K562 (cell line): ENCODE results near the gene UNC5B. TPM values are rescaled to one million over a fixed set of nuclear protein-coding genes. Genes with fewer than 3 reads are reported as not detected.

Experiments used
- BHLHE40 ChIP-seq: IDR thresholded peaks from 2 replicates; pipeline ENCODE4 v1.6.1; 2011; ENCODE audit warnings: low read length, improper control_type of control experiment
- ETV1 ChIP-seq: fragments of 450-650 bp; conservative IDR thresholded peaks from 2 replicates; pipeline ENCODE4 v1.6.1; 2016; ENCODE audit warnings: missing genetic modification characterization, control low read depth, low read depth, missing compliant biosample characterization
- FOS ChIP-seq: IDR thresholded peaks from 3 replicates; pipeline ENCODE4 v1.6.1; 2011; ENCODE audit not compliant: insufficient read length; ENCODE audit errors: extremely low read depth
- GATA2 ChIP-seq: sonication (generic); formaldehyde crosslinking; IDR thresholded peaks from 2 replicates; pipeline ENCODE4 v1.4.0; 2020; ENCODE audit warnings: mild to moderate bottlenecking, missing genetic modification reagents
- KLF16 ChIP-seq: IDR thresholded peaks from 2 replicates; pipeline ENCODE4 v1.6.1; 2016; ENCODE audit warnings: antibody characterized with exemption
- MYNN ChIP-seq, 2 experiments: sonication (generic); formaldehyde crosslinking in 1 of 2; IDR thresholded peaks; 2 replicates each; pipeline versions ENCODE4 v1.5.0 to v1.6.1; 2016 to 2020; ENCODE audit warnings: antibody characterized with exemption in 1 of 2, missing genetic modification reagents in 1 of 2
- PML ChIP-seq: IDR thresholded peaks from 2 replicates; pipeline ENCODE4 v1.6.1; 2012; ENCODE audit warnings: low read length, inconsistent platforms
- SMAD3 ChIP-seq: fragments of 450-650 bp; formaldehyde crosslinking; conservative IDR thresholded peaks from 2 replicates; pipeline ENCODE4 v1.4.0; 2020; ENCODE audit warnings: mild to moderate bottlenecking
- SMARCA4 ChIP-seq: fragments of 450-650 bp; IDR thresholded peaks from 2 replicates; pipeline ENCODE4 v1.6.1; 2016
- SMARCE1 ChIP-seq: fragments of 450-650 bp; IDR thresholded peaks from 2 replicates; pipeline ENCODE4 v1.7.1; 2016; ENCODE audit warnings: mild to moderate bottlenecking
- SOX6 ChIP-seq: fragments of 450-650 bp; IDR thresholded peaks from 2 replicates; pipeline ENCODE4 v1.6.1; 2014; ENCODE audit warnings: mild to moderate bottlenecking
- TAF15 ChIP-seq: fragments of 200-400 bp; formaldehyde crosslinking; IDR thresholded peaks from 2 replicates; pipeline ENCODE4 v1.6.1; 2017; ENCODE audit warnings: mild to moderate bottlenecking, low read depth, low read length, moderate library complexity
- TOE1 ChIP-seq, 2 experiments: fragments of 450-650 bp in 1 of 2; sonication (generic) in 1 of 2; formaldehyde crosslinking in 1 of 2; IDR thresholded peaks; 2 replicates each; pipeline versions ENCODE4 v1.7.1 to v1.8.0; 2016 to 2022; ENCODE audit warnings: borderline replicate concordance in 2 of 2, mild to moderate bottlenecking in 2 of 2, antibody characterized with exemption in 1 of 2, inconsistent platforms in 1 of 2, low read depth in 1 of 2, missing genetic modification reagents in 1 of 2, moderate library complexity in 1 of 2
- TRIM24 ChIP-seq, 2 experiments: fragments of 450-650 bp; IDR thresholded peaks; 2 replicates each; pipeline ENCODE4 v1.6.1; 2016
- ZNF146 ChIP-seq: IDR thresholded peaks from one replicate; pipeline ENCODE4 v1.6.1; 2018; ENCODE audit warnings: missing compliant biosample characterization; ENCODE audit not compliant: unreplicated experiment
- ZNF766 ChIP-seq: fragments of 200-800 bp; sonication (Bioruptor generic); conservative IDR thresholded peaks from 2 replicates; pipeline ENCODE4 v1.6.1; 2016; ENCODE audit warnings: missing genetic modification characterization, missing compliant biosample characterization
- polyA plus RNA-seq, 8 experiments: library from polyadenylated mRNA; depleted of rRNA in 4 of 8; stranded (reverse) in 5 of 8; unstranded in 3 of 8; fragments of >200 nt; fragmentation: Nextera tagmentation in 2 of 8; fragmentation: Illumina TruSeq in 1 of 8; extraction: Ambion mirVana in 2 of 8; extraction: Trizol in 1 of 8; gene quantifications; 2 replicates each; pipeline versions ENCODE4 v1.2.1 to v1.2.3, GENCODE V29; 2011 to 2014; ENCODE audit warnings: inconsistent platforms in 1 of 8, missing spikeins in 1 of 8
- total RNA-seq, 7 experiments: library from RNA; depleted of rRNA in 6 of 7; stranded (reverse); fragments of >200 nt in 6 of 7; fragmentation: Illumina TruSeq in 2 of 7; extraction: Trizol in 2 of 7; gene quantifications; 2 replicates each; pipeline versions ENCODE4 v1.2.1 to v1.2.3, GENCODE V29; 2011 to 2021; ENCODE audit warnings: low replicate concordance in 1 of 7
- TF ChIP-seq, protein P1 (sequence below): sonication (generic); formaldehyde crosslinking; IDR thresholded peaks from 2 replicates; pipeline ENCODE4 v1.8.0; 2022; ENCODE audit warnings: mild to moderate bottlenecking, missing genetic modification reagents

Gene UNC5B
- total and polyA plus RNA-seq, 9 of the 15 experiments (the other 6 are each of a cell fraction or from before 2014, with no cell fraction given) = 0.10 to 8.4 (median 2.1) TPM

DNA sequence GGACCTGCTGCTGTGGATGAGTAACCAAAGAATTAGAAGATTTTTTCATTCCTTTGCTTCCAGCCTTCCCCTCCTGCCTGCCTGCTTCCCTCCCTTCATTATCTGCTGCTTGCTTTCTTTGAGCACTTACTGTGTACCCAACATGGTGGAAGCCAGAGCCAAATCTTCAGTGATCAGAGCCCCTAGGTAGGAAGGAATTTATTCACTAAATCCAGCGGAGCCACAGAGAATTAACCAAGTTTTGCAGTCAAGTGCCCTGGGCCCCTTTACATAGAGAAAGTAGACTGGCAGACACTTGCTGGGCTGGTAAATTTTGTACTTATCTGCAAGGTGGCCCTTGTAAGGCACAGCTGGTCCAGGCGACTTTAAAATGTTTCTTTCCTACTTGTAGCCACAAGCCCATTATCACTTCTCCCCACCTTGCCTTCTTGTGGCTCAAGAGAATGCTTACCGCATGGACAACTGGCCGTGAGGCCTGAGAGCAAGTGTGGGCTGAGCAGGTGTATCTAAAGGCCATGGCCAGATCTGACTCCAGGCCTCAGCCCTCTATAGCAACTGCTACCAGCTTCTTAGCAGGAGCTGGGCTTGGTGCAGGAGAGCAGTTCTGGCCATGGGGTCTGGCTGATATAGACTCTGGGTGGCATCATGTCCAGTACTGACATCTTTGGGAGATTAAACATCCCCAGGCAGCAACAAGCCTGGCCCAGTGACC lies 11.1 kb downstream of the UNC5B start (continued):
- TF ChIP-seq KLF16 (peak; percentile 84), FOS (no peak), SMARCA4 (peak; percentile 73; the same call in 1 of the 2 replicates), SOX6 (peak; percentile 82), PML (peak; percentile 80), TAF15 (no peak), BHLHE40 (no peak), GATA2 (CRISPR knock-in tag) (no peak), SMARCE1 (peak; percentile 24; the same call in 1 of the 2 replicates), ZNF766 (CRISPR knock-in tag) (peak; percentile 67), SMAD3 (CRISPR knock-in tag) (0 out of 2 replicates have a peak, but pooled peaks have one; percentile 17), ETV1 (tag) (no peak), MYNN (IDR thresholded peaks at IDR 0.05) (0 out of 2 replicates have a peak, but pooled peaks have one; percentile 24), MYNN (CRISPR knock-in tag; IDR thresholded peaks at IDR 0.05) (no peak), TOE1 (IDR thresholded peaks at IDR 0.05; ENCODE audit: borderline replicate concordance) (no peak), TOE1 (CRISPR knock-in tag; IDR thresholded peaks at IDR 0.05; ENCODE audit: borderline replicate concordance, low read depth) (no peak), TRIM24 (IDR thresholded peaks at IDR 0.05) (peak; percentile 47 to 70; a peak in 3 of 4 replicates), ZNF146 (no peak)
- TF ChIP-seq, protein P1, sequence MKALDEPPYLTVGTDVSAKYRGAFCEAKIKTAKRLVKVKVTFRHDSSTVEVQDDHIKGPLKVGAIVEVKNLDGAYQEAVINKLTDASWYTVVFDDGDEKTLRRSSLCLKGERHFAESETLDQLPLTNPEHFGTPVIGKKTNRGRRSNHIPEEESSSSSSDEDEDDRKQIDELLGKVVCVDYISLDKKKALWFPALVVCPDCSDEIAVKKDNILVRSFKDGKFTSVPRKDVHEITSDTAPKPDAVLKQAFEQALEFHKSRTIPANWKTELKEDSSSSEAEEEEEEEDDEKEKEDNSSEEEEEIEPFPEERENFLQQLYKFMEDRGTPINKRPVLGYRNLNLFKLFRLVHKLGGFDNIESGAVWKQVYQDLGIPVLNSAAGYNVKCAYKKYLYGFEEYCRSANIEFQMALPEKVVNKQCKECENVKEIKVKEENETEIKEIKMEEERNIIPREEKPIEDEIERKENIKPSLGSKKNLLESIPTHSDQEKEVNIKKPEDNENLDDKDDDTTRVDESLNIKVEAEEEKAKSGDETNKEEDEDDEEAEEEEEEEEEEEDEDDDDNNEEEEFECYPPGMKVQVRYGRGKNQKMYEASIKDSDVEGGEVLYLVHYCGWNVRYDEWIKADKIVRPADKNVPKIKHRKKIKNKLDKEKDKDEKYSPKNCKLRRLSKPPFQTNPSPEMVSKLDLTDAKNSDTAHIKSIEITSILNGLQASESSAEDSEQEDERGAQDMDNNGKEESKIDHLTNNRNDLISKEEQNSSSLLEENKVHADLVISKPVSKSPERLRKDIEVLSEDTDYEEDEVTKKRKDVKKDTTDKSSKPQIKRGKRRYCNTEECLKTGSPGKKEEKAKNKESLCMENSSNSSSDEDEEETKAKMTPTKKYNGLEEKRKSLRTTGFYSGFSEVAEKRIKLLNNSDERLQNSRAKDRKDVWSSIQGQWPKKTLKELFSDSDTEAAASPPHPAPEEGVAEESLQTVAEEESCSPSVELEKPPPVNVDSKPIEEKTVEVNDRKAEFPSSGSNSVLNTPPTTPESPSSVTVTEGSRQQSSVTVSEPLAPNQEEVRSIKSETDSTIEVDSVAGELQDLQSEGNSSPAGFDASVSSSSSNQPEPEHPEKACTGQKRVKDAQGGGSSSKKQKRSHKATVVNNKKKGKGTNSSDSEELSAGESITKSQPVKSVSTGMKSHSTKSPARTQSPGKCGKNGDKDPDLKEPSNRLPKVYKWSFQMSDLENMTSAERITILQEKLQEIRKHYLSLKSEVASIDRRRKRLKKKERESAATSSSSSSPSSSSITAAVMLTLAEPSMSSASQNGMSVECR = no peak
